ENCODE data around the gene SNX18.

SNX18 gene

DNA sequence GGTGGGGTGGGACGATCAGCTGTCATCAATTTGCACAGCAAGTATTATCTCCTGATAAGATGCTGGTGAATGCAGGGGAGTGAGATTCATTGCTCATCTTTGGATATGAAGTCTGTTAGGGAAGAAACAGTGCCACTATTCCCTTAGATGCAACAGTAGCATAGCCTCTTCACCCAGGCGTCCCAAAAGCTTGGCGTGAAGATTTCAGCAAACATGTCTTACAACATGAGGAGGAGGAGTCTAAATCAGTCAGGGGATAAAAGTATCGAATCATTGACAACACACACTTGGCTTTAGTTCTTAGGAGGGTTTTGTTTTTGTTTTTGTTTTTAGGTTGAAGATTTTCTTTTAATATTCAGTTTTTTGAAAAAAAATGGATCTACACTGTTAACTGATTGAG, 26.5 kb downstream of the SNX18 start:
- FAIRE-seq = no peak

DNA sequence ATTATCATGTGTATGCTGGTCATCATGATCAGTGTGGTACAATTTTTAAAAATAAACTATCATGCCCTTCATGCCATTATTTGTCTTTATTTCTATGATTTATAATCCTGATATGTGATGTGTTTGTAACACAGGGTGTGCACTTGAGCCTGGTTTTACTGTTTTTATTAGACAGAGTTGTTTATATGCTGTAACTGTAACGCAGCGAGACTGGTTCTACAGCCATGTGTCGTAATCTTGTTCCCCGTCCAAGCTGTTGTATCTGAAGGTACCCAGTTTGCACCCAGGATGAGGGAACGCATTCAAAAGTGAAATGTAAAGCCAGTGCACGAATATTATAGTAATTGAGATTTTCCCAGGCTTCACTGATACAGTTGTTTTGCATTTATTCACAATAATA, 28.2 kb downstream of the SNX18 start:
- FAIRE-seq = no peak

DNA sequence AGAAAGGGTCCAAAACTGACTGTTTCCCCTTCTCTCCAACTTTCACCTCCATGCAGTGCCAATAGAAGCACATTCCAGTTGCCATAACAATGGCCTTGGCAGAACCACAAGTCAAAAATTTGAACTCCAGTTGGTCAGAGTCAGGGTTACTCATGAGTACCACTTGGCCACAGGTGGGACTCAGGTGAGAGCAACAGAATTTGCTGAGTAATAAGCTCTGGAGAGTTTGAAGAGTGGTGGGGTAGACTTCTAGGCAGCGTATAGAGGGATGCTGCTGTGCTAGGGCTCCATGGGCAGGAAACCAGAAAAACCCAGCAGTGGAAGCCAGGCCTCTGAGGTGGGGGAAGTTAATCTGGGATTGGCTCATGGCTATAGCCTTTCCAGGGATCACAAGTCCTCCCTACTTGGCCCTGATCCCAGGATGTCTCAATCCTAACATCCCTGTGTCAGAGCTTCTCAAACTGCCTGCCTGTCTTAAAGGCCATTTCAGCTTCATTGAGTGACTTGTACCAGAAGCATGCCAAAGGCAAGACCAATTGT, 30.2 kb downstream of the SNX18 start:
- no peak for FAIRE-seq

DNA sequence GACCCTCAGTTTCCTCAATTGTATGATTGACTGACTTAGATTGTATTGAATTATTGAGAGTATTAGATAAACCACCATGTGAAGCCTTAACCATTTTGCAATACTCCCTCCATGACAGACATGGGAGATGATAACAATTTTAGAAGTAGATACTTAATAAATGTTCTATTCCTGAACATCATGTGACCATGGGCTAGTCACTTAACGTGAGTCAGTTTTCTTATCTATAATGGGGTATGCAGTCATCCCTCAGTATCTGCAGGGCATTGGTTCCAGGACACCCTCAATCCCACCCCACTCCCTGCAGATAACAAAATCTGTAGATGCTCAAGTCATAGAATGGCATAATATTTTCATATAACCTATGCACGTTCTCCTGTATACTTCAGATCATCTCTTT, 31.0 kb downstream of the SNX18 start:
- FAIRE-seq = no peak

DNA sequence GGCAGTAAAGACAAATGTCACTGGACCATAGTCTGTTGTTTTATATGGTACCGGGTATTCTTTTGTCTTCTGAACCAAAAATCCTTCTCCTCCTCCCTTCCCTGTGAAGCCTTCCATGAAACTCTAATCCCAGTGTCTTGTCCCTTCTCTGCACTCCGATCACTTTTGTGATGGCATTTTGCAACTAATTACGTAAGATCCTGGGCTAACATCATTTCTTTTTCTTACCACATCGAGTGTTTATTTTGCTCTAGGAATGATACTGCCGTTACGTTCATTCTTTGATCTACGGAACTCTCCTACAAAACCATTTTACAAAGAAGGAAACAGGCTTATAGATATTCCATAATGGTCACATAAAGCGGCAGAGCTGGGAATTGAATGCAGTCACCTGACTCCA, 33.7 kb downstream of the SNX18 start:
- FAIRE-seq = no peak

DNA sequence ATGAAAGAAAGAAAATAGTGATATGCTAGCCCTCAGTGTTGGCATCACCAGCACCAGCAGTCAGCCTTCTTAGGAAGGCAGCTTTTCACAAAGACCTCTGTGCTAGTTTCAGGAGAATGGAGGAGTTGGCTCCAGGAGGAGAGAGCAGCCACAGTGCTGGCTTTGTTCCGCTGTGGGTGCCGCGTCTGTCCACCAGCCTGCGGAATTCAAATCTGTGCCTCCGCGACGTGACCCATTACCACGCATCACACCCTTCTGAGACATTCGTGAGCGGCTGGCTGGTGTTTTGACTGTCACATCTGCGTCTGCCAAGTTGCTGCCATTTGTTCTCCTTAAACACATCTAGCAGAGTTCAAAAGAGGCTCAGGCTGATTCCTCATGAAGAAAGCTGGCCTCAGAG, 34.4 kb downstream of the SNX18 start:
- no peak for FAIRE-seq

DNA sequence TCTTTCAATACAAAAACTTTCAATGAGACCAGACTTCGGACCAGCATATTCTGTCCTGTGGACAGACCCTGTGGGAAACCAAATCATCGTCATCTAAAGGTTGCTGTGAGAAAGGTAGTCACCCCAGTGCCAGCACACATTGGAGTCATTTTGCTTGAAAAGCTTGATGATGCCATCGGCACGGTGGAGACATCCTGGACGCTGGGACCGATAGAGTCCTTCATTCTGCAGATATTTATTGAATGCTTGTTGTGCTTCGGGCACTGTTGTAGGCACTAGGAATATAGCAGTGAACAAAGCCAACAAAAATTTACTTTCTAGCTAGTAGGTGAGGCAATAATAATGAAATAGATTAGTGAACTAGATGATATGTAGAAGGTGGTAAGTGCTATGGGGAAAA, 34.9 kb downstream of the SNX18 start:
- no peak for FAIRE-seq

DNA sequence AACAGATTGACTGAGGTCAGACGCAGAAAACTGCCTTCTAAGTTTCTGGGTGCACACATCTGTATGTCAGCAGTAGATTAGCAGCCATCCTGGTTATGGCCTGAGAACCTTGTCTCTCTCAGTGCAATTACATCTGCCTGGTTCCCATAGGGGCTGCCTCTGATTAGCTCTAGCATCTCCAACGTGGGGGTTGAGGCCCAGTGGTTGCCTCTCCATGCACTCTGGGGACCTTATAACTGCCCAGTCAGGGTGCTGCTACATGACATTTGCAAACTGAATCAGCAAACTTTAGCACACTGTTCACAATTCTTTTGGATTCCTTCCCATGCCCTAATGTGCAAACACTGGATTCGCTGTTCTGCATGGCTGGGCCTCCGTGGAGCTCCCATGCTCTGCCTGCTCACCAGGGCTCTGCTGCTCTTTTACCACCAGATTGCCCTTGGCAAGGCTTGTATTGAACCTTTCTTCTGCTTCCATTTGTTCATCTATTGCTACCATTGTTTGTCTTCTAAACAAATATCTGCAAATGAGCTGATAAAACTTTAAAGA, 36.2 kb downstream of the SNX18 start:
- FAIRE-seq = no peak

DNA sequence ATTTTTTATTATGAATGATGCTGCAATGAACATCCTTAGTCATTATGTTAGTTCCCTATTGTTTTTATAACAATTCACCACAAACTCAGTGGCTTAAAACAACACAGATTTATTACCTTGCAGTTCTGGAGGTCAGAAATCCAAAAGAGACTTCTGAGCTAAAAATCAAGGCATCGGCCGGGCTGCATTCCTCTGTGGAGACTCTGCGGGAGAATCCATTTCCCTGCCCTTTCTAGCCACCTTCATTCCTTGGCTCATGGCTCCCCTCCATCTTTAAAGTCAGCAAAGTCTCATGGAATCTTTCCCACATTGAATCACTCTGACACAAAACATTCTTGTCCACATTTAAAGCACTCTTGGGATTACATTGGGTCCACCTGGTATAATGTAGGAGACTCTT, 38.6 kb downstream of the SNX18 start:
- no peak for FAIRE-seq

DNA sequence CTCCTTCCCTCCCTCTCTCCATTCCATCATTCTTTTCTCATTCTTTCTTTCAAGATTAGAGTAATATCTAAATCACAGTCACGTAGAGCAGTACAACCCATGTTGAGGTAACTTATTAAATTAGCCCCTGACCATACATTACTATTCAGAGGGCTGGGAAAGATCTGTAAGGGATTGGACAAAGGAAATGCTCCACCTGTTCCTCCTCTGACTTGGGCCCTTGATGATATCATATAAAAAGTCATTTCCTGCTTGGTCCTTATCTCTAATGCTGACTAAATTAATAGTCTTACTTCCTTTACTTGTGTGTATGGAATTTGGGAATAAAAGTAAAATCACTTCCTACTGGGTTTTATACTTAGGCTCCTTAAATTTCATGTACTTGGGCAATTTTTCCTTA, 40.8 kb downstream of the SNX18 start:
- FAIRE-seq = no peak

DNA sequence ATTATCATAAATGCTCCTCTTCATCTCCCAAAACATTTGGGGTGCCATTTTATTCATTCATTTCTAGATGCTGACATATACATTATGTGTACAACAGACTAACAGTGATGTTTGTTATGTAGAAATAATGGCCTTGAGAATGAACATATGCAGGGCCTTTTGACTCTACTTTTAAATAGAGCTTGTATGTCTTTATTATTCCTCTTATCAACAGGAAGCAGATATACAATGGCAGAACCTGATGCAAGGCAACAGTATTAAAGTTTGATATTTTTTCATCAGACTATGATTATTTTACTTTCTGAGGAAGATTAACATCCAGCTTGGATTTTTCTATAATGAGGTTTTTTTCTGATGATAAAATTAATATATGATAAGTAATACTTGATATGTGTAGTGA, 44.1 kb downstream of the SNX18 start:
- FAIRE-seq = no peak

DNA sequence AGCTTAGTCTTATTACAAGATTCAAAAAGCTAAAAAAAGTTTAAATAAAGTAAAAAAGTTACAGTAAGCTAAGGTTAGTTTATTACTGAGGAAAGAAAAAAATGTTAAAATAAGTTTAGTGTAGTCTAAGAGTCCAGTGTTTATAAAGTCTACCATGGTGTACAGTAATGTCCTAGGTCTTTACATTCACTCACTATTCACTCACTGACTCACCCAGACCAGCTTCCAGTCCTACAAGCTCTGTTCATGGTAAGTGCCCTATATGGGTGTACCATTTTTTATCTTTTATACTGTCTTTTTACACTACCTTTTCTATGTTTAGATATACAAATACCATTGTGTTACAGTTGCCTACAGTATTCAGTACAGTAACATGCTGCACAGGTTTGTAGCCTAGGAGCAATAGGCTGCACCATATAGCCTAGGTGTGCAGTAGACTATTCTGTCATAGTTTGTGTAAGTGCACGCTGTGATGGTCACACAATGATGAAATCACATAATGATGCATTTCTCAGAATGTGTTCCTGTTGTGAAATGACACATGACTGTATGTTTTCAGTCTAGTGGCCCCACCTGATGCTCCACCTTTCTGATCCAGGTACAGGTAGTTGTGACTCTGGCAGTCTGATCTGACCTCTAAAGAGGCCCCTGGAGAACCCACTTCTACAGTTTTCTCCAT, 45.7 kb downstream of the SNX18 start:
- no peak for FAIRE-seq

DNA sequence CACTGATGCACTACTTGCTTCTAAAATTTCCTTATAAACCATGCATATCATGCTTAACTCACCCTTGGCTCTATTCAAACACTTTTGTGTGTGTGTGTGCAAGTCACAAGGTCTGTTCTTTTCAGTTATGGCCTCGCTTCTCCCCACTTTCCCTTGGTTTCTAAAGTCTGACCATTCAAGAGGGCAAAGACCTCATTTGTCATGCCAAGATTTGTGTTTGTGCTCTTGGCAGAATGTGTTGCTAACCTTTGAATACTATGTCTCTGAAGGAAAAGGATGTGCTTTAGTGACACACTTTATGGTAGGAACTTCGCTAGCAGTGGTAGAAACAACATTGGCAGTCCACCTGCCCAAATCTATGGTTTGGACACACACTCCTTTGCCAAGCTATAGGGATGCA, 50.4 kb downstream of the SNX18 start:
- FAIRE-seq = no peak

DNA sequence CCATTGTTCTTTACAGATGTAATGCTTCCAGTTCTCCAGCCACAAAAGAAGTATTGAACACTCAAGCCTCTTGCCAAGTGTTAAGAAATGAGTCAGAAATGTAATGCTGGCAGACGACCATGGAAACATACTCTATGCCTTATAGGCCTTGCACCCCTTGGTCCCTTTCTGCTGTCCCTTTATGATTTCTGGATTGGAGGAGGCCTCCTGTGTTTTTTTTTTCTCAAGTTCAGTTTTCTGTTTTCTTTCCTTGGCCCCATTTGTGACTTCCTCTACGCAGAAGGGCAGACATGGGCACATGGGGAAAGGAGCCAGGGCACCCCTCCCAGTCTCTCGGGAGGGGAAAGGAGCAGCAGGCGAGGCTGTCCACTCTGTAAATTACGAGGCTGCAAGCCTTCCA, 53.4 kb downstream of the SNX18 start:
- no peak for FAIRE-seq

DNA sequence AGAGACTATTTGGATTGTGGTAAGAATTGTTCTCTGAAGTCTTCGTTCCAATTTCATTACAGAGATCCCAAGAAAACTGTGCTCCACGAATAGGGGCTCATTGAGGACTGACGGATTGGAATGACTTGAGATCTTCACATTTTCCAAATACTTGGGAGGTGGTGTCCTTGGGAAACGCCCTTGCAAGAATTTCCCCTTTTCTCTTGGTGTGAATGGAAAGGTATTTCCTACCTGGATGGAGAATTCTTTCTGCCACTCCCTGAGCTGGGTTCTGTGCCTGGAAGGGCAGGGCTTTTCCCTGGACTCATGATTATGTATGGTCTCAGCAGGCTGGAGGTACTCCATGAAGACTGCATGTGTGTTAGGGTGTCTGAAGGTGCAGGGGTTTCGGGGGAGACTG, 53.9 kb downstream of the SNX18 start:
- no peak for FAIRE-seq

DNA sequence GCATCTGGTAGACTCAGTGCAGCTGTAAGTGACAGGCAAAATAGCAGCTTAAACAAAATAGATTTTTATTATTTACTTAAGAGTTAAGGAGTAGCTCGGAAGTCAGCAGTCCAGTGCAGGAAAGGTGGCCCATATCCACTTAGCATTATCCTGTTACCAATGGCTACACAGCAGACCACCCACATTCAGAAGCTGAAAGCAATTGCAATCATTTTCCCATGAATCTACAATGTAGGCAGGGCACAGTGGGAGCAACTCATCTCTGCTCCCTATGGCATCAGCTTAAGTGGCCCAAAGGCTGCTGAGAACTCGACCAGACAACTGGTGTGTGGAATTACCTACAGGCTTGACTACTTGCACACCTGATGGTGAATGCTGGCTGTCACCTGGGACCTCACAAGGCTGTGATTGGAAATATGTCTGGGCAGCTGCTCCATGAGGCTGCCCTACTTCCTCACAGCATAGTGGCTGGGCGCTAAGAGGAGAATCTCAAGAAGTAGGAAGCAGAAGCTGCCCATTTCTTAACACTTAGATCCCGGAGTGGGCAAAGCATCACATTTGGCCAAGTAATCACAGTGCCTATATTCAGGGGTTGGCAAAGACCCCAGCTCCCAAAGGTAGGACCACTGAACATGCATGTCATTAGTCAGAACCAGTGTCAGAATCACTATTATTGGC, 56.4 kb downstream of the SNX18 start:
- no peak for FAIRE-seq

DNA sequence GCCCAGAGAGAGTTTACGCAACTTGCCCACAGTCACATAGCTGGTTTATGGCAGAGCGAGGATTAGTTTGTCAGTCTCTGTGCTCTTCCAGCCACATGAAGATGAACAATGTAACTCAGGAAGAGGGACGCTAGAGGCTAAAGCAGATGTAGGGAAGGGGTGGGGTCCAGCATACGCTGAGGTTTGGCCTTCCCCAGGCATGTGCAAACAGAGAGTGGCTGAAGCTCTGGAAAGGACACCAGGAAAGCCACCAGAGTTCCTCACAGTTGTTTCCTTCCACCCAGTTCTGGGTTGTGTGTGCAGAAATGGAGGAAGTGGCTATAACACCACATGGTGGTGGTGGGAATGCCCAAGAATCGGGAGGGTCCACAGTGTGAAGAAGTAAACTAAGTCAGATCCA, 60.0 kb downstream of the SNX18 start:
- FAIRE-seq = no peak

DNA sequence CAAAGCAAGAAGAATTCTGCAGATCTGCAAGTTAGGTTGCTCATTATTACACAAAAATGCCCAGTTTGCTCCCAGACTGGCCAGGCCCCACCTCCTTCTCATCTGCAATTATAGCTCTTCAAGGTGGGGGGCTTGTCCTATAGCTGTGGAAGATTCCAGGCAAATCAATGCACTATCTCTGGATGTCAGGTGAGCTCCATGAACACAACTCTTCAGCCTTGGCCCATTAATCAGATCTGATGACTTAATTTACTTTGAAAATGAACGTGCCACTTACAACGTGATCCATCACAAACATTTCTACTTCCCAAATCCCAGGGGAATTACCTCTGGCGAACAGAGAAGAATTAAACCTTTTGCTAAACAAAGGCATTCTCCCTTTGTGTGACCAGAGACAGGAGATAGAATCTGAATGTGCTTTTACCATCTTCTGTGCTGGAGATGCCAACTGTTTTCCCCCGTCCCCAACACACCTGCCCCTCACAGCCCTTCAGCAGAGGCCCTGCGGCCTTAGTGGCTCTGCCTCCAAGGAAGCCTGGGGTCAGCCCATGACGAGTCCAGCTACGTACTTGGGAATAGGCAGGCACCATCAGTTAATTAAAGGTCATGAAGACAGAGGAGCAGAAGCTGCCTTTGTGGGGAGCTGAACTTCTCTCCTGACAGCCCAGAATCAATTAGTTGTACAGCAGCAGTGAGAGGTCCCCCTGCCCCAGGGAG, 60.5 kb downstream of the SNX18 start:
- no peak for FAIRE-seq

DNA sequence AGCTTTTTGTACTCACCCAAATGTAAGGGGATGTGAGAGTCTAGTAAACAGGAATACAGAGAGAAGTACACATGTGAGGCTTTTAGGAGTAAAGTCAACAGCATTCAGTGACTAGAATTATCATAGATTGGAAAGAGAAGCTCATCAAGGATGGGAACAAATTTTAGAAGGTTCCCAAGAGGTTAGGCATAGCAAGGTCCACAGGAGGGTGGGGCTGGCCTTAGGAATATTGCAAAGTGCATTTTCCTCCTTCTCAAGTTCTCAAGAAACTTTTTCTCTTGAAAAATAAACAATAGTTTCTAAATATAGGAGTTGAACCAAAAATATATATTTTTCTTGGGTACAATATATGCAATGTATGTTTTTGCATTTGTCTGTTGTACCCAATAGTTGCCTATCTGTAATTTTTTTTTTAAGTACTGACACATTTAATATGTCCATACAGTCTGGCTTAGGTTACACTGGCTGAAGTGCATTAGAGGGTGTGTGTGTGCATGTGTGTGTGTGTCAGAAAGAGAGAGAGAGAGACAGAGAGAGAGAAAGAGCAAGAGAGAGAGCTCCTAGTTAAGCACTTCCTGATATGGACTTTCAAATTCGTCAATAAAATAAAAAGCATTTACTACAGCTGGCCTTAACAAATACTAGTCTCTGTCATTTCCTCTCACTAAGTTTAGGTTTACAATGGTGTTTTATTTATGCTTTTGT, 62.2 kb downstream of the SNX18 start:
- FAIRE-seq = no peak

DNA sequence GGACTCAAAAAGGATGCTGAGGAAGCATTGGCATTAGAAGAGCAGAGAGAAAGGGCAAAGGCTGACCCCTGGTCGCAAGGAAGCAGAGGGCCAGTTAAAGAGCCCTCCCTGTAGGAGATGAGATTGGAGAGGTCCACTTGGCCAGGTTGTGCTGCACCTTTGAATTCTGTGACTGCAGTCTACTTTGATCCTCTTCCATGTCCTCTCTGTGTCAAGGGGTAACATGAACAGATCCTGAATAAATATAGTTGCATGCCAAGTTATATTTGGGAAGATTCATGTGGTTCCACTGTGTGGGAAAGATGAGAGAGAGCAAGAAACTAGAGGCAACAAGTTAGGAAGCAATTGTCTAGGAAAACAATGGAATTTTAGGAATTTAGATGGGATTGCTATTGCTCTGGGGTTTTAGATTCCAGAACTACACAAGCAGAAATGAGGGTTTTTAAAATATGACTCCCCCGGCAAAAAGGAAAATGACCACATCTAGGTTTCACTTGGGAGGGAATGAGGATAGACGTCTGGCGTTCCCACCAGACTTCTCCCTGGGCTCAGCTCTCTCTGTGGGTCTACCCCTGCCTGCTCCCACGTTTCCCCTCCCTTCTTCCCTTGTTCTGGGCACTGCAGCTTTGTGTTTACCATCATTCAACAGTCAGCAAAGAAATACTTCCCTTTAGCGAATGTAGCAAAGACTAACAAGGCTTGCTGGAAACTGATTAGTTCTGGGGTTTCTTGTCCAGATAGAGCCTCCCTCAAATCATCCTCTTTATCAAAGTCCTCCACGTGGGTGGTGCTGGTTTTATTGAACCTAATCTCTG, 63.6 kb downstream of the SNX18 start:
- FAIRE-seq = no peak

DNA sequence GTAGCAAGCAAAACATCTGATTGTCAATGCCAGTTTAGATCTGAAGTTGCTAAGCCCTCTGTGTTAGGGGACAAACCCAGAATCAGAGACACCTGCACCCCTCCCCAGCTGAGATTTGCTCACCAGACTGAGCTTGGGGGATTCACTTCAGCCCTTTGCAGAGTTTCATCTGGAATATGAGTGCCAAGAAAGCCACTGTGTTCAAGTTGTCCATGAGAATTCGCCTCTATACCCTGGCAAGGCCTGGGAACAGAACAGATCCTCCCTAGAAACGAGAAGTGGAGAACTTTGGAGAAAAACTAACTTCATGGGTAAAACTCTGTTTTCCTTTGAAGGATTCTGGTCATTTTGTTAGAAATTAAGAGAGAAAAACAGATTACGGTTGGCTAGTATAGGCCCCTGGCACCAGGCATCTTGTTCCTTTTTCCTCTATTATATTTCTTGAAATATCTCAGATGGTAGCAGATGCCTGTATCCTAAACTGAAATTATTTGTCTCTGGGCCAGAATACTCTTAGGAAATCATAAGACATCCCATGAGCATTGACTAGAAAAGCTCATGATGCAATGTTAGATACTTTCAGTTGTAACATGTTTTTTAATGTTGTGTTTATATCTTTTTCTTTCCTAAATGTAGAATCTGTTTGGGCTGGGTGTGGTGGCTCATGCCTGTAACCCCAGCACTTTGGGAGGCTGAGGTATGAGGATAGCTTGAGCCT, 64.4 kb downstream of the SNX18 start:
- FAIRE-seq = no peak

DNA sequence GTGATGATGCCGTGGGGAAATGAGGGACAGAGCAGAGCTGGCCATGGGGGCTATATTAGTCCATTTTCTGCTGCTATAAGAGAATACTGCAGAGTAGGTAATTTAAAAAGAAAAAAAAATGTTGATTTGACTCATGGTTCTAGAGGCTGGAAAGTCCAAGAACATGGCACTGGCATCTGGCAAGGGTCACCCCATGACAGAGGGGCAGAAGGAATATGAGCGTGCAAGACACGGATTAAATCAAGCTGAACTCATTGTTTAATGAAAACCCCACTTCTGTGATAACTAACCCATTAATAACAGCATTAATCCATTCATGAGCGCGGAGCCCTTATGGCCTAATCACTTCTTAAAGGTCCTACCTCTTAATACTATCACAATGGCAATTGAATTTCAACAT, 68.8 kb downstream of the SNX18 start:
- no peak for FAIRE-seq
